Measurements from ENCODE around the gene GSTP1.

Gene GSTP1

GRCh38 chr11:67583247-67584204, at the start of gene GSTP1:
Gene GSTP1, plus strand, starts transcription at chr11:67583812. Its CDS starts 32 bp downstream, at chr11:67583844.
- DNase-seq (ENCODE audit: low spot score) = peak; percentile 94
- TF ChIP-seq, protein P1, sequence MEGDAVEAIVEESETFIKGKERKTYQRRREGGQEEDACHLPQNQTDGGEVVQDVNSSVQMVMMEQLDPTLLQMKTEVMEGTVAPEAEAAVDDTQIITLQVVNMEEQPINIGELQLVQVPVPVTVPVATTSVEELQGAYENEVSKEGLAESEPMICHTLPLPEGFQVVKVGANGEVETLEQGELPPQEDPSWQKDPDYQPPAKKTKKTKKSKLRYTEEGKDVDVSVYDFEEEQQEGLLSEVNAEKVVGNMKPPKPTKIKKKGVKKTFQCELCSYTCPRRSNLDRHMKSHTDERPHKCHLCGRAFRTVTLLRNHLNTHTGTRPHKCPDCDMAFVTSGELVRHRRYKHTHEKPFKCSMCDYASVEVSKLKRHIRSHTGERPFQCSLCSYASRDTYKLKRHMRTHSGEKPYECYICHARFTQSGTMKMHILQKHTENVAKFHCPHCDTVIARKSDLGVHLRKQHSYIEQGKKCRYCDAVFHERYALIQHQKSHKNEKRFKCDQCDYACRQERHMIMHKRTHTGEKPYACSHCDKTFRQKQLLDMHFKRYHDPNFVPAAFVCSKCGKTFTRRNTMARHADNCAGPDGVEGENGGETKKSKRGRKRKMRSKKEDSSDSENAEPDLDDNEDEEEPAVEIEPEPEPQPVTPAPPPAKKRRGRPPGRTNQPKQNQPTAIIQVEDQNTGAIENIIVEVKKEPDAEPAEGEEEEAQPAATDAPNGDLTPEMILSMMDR (IDR thresholded peaks at IDR 0.05) = peak; percentile 77
- Histone ChIP-seq H3K4me3 (peak within 1 kb of the TSS; percentile 86), H3K27ac (peak within 1 kb of the TSS; percentile 96 to 98)

DNA sequence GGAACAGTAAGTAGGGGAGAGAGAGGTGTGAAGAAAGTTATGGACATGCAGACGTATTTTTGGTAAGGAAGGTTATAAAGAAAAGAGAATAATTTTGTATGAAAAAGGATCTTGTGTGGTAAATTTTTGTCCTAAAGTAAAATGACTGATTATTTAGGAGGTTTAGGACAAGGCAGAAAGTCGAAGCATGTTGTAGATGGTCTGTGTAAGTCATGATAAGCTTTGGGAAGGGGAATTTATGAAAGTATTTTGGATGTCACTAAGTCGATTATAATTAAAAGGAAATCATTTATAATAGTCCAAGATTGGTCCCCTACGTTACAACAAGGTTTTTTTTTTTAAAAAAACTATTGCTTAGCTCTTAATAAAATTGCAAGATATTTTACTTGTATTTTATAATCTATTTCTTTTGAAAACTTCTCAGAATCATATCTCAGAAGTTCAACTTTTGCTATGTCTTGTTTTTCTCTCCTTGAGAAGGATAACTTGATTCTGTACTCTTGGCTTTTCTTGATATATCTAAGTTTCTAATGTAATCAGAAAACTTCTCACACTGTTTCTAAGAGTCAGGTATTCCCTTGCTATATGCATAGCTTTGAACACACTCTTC, 49.4 kb upstream of the GSTP1 start:
- DNase-seq (ENCODE audit: low spot score) = no peak
- Histone ChIP-seq H3K4me3 (no peak overlapping the region), H3K27ac (no peak overlapping the region)
- TF ChIP-seq, protein P1 (IDR thresholded peaks at IDR 0.05) = no peak

DNA sequence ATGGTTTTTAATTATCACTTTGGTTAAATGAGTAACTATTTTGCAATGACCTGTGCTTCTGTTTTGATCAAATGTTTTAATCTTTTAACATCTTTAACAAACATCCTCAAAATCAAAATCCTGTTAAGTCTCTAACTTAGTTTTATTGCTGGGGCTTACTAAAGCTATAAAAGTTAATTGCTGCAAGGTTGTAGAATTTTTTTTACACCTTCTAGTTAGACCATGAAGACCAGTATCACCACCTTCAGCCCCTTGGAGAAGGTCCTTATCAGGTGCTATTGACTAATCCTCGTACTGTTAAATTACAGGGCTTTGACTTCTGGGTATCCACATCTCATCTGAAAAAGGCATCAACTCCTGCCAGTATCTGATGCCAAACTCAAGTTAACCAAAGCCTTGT, 48.1 kb upstream of the GSTP1 start:
- DNase-seq (ENCODE audit: low spot score) = no peak
- Histone ChIP-seq H3K27ac (no peak overlapping the region), H3K4me3 (no peak overlapping the region)
- TF ChIP-seq, protein P1 (IDR thresholded peaks at IDR 0.05) = no peak

DNA sequence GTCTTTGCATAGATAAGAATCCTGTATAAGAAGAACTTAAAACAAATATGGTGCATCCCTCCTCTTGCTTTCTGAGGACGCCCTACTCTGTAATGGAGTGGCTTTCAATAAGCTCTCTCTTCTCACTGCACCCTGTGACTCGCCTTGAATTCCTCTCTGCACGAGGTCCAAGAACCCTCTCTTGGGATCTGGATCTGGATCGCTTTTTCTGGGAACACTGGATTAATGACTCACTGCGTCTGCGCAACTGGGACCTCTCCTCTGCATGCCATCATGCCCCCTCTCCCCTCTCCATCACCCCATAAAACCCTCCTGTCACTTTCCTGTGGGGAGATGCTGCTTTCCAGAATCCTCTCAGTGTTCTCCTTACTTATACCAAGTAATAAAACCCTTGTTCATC, 45.3 kb upstream of the GSTP1 start:
- Histone ChIP-seq H3K27ac (no peak overlapping the region), H3K4me3 (no peak overlapping the region)
- TF ChIP-seq, protein P1 (IDR thresholded peaks at IDR 0.05) = no peak
- DNase-seq (ENCODE audit: low spot score) = no peak

DNA sequence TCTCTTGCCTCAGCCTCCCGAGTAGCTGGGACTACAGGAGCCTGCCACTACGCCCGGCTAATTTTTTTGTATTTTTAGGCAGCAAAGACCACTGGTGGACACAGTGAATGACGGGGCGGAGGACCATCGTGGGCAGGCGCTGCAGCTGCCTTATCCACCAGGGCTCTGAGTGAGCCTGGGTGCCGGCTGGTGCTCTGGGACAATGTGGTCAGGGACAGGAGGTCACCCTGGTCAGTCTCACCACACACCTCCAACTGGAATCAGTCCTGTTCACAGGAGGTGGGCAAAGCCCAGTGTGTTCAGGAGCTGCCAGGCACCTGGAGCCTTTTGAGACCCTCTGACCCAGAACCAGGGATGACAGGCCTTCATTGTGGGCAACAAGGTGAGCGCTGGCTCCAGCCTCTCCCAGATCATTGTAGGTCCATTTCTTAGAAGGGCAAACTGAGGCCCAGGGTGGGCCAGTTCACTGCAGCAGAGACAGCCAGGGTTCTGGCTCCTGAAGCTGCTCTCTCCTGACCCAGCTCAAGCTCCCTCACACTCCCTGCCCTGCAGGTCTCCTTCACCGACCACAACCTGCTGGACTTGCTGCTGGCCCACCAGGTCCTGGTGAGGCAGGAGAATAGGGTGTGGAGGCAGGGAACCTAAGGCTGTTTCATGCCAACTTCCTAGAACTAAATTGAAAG, 44.6 kb upstream of the GSTP1 start:
- no peak for DNase-seq (ENCODE audit: low spot score)
- TF ChIP-seq, protein P1 (IDR thresholded peaks at IDR 0.05) = no peak

DNA sequence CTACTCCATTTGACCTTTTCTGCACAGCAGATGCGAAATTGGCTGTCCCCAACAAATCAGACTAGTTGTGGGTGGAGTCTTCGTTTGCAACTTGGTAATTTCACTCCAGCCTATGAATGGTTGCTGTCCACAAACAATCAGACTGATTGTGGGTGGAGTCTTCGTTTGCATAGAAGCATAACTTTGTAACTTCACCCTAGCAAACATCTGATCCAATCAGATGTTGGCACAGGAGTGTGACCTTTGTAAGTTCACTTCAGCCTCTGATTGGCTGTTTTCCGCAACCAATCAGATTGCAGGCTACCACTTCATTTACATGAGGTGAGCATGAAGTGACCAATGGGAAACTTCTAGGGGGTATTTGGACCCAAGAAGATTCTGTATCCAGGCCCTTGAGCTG, 44.1 kb upstream of the GSTP1 start:
- TF ChIP-seq, protein P1 (IDR thresholded peaks at IDR 0.05) = no peak
- no peak overlapping the region for H3K27ac ChIP-seq
- no peak for DNase-seq (ENCODE audit: low spot score)
- no peak overlapping the region for H3K4me3 ChIP-seq

More for the DNA sequence above, 44.6 kb upstream of the GSTP1 start:
- no peak overlapping the region for H3K27ac ChIP-seq
- no peak overlapping the region for H3K4me3 ChIP-seq

Measured in coronary artery (tissue), 2 donors.